NCI-H1105 (cell line): Measurements from ENCODE around the gene DPYSL3.
"Not testable (repeated sequence)": the region's sequence is repeated elsewhere in the genome, so short reads cannot be mapped to it uniquely, and the experiment has no call there.

Experiments
- DNase-seq: peaks from one replicate; lab custom pipeline; 2025; lab: John Stamatoyannopoulos, UW

Gene DPYSL3

GRCh38 chr5:147509710-147510651 lies at the start of gene DPYSL3:
DPYSL3 (minus strand) TSS chr5:147510068; CDS start chr5:147509858, 210 bp downstream.
- DNase-seq: peak; percentile 51

DNA sequence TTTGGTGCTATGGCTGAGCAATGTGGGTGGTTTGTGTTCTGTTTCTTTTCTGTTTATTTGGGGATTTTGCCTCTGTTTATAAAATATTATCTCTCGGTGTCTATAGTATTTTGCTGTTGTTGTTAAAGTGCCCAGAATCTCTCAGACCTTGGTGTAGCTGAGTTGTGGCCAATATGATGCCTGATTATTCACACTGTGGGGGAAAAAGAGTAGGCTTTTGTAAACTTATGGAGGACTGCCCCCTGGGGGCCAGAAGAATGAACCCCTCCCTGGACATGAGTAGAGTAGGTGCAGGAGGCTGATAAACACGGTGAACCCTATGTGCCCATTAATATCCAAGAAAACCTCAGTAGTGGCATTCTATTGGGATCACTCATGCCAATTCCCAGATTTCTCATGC lies 49.0 kb upstream of the DPYSL3 start:
- peak; percentile 33 for DNase-seq

DNA sequence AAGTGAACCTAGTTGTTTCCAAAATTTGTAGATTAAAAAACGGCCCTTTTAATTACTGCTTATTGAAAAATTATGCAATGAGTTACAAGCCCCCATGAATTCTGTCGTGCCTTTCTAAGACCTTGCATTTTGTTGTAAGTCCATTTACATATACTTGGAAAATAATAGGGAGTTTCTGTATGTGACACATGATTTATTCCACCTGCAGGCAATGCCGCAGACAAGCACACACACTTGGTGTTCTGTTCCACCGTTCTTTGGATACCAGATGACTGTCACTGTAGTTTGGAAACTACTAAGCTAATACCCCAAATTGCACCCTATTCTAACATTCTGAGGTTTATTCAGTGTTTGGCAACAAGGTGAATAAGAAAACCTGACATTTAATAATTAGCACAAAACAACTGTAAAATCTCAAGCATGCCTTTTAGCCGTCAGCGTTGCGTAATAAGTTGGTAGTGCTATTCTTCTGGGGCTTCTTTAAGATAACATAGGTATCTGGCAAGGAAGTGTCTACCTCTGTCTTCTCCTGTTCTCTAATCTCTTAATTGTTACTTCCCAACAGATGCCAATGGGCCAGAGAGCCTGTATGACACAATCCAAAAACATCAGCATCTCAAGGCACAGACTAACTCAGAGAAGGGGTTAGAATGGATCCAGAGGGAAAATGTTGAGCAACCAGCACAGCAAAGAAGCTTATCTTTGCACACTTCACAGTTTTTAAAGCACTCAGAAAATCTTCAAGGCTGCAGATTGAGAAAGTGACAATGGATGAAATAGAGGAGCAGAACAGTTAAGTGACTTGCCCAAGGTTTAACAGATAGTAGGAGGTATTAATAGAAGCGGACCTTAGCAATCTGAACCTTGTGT lies 48.2 kb upstream of the DPYSL3 start:
- no peak for DNase-seq

DNA sequence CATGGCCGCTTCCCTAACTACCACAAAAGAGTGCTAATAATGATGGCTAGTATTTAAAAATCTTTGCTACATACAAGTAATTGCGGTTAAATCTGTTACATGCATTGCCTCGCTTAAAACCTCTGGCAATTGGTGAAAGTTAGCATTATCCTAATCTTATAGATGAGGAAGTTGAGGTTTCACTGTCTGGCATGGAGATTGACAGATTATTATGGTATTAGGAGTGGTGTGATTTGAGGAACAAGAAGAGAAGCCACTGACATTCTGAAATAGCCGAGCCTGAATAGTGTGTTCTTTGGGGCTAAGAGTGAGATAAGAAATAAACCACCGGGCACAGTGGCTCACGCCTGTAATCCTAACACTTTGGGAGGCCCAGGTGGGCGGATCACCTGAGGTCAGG lies 45.3 kb upstream of the DPYSL3 start:
- no peak for DNase-seq

DNA sequence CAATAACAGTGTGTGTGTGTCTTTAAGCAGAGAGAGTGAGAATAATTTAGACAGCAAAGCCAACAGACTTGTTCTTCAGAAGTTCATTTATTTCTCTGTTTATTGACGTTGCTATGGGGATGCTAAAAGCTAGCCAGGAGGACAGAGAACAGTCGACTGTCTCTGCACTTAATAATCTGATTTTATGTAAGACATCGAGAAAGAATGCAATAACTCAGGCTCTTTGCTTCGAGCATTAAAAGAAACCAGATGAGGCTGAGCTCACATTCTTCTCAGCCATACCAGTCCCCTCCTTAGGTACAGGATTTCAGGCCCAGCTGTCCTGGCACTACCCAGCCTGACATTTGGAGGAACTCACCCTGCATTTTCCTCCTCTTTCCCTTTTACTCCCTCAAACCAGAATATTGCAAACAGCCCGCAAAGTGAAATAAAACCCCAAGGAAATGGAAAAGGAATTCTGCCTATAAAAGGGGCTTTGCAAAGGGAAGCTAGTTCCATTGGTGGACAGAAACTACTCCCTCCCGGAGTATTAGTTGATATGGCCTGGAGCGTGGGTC lies 44.5 kb upstream of the DPYSL3 start:
- DNase-seq: no peak

- not testable (repeated sequence) for DNase-seq
Observed at GRCh38 chr5:147553817-147554216, 43.9 kb upstream of the DPYSL3 start.

GRCh38 chr5:147552897-147553296 lies 43.0 kb upstream of the DPYSL3 start:
- no peak for DNase-seq

- DNase-seq: no peak
Observed at GRCh38 chr5:147551677-147552076, 41.8 kb upstream of the DPYSL3 start.

DNA sequence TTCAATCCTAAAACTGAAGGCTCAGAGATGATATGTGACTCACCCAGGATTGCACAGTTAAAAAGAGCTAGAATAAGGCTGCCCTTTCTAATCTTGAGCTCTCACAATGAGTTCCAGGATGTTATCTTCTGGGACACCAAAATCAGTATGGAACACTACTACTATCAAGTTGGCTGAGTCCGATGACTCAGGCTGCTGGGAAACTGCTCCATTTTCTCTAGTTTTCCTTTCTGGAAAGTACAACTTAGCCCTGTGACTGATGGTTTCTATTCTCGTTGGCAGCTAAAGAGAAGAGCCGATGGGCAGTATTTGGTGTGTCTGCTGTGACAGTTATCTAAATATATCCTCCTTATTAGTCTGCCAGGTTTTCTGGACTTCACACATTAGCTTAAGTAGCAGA lies 37.9 kb upstream of the DPYSL3 start:
- no peak for DNase-seq

DNA sequence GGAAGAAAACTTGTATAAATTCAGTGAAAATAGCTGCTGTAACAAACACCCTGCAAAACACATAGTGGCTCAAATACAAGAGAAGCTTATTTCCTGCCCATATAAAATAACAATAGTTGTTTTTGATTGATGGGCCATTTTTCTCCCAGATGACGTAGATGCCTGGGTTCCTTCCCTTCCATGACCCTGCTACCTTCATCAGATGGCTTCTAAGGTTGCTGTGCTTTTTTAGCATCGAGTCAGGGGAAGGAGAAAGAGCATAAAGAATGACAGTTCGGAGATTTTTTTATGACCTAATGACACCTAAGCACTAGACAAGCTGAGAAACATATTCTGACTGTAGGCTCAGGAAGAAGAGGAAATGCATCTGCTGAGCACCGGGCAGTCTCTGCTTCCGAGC lies 34.7 kb upstream of the DPYSL3 start:
- no peak for DNase-seq

- DNase-seq: no peak
Observed at GRCh38 chr5:147539053-147539452, 29.2 kb upstream of the DPYSL3 start.

DNA sequence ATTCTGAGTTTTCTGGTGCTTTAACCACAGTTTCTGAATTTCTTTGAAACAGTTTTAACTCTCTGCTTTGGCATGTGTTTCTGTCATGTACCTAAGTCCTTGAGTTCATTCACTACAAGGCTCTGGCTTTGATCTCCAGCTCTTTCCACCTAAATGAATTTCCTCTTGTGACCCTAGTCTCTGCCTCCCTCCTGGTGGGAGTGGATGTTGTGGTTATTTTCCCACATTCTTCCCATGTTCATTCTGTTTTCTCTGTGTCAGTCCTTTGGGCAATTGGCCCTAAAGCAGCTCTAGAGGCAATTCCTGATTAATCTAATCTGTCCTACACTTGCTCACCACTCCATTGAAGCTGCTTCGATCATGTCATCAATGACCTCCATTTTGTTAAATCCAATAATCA lies 28.4 kb upstream of the DPYSL3 start:
- DNase-seq: no peak

DNA sequence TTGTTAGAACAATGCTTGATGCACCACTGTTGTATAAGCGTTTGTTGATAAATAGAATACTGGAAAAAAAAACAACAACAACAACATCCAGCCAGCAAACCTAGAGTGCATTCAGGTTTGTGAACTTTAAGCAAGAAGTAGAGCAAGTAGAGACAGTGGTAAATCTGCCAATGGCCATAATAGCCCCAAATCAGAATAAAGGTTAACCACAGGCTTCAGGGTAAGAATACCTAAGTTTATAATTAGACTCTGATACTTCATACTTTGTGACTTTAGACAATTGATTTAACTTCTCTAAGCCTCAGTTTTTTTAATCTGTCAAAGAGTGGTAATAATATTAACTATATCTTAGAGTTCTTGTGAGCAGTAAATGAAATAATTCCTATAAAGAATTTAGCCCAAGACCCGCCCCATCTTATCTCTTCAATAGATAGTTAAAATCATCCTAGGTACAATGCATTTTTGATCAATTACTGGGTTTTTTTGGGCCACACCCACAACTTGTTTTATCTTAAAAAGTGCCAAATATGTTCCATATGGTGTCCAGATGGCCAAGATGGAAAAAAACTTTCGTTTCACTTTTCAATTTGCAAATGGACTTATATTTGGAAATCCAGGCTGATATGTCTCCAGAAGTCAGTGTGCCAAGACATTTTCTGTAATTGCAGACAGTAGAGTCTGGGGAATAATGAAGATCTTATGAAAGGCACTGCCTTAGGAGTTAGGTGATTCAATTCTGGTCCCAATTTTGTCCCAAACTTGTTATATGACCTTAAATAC lies 24.5 kb upstream of the DPYSL3 start:
- DNase-seq: no peak

DNA sequence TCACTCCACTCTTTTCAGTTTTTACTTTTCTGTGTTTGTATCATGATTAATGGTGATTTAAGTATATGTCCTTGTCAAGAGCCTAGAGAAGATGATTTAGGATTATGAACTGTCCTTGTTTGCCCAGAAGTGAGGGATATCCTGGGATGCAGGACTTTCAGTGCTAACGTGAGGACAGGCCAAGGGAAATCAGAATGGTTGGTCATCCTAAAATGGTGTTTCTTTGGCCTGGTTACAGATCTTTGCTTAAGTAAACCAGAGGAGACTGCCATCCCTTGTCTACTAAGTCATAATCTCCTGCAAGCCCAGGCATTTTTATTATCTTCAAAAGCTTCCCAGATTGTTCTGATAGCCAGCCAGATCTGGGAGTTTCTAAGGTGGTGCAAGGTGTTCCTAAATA lies 22.3 kb upstream of the DPYSL3 start:
- no peak for DNase-seq

- DNase-seq: no peak
Observed at GRCh38 chr5:147530530-147531389, 20.9 kb upstream of the DPYSL3 start.

- DNase-seq: no peak
Observed at GRCh38 chr5:147523069-147523468, 13.2 kb upstream of the DPYSL3 start.

- DNase-seq: no peak
Observed at GRCh38 chr5:147522435-147522834, 12.6 kb upstream of the DPYSL3 start.

- no peak for DNase-seq
Observed at GRCh38 chr5:147520450-147520849, 10.6 kb upstream of the DPYSL3 start.

DNA sequence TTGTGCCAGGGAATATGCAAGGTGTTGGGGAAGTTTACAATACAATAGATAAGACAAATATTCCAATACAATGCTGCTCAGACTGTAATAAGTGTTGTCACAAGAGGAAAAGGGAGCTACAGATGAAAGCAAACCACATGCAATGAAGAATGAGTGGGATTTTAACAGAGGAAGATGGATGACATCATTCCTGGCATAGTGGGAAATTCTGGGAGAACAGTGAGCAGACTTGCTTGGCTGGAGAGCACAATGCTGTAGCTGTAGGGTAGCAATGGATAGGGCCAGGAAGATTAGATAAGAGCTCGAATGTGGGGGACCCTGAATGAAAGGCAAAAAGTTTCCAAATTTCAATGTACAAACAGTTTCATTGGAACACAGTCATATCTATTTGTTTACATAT lies 9.5 kb upstream of the DPYSL3 start:
- DNase-seq: no peak

DNA sequence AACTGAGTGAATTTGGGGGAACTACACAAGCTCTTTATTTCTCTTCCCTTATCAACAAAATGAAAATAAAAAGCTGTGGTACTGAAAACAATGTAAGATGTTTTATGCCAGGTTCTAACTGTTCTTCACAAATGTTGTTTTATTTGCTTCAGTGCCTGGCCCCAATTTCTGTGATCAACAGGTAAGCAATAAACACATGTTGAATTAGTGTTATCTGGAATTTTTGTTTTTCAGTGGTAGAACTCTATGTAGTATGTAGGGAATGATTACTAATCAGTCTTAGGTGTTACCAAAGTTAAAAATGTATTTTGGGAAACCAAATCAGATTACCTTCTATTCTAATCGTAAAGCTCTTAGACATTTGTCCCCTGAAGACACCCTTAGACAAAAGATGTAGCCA lies 7.5 kb upstream of the DPYSL3 start:
- DNase-seq: no peak

DNA sequence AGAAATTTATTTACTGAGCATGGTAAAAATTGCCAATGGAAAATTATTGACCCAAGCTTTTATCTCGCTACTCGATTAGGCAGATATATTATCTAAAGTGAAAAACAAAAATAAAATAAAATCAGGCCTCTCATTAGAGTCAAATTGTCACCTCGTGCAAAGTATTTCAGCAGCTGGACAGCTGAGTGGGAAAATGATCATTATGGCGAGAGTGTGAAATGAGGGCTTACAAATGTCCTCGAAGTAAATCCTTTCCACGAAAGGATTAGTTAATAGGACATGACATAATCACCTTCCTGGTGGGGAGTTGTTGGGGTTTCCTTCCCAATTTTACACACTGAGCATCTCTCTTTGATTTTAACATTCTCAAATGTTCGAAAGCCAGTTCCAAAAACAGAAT lies 5.4 kb upstream of the DPYSL3 start:
- no peak for DNase-seq
